Ramos (cell line): ENCODE results near the gene RMDN2.
"Not testable (repeated sequence)": the region's sequence is repeated elsewhere in the genome, so short reads cannot be mapped to it uniquely, and the experiment has no call there.

Experiments used
- in situ Hi-C: fragments of 300-500 bp; cut with MboI; formaldehyde crosslinking; loops from one replicate; pipeline ENCODE4 v1.14.3; 2022; ENCODE audit warnings: low sequenced_read_pairs; ENCODE audit not compliant: unreplicated experiment

RMDN2 gene

DNA sequence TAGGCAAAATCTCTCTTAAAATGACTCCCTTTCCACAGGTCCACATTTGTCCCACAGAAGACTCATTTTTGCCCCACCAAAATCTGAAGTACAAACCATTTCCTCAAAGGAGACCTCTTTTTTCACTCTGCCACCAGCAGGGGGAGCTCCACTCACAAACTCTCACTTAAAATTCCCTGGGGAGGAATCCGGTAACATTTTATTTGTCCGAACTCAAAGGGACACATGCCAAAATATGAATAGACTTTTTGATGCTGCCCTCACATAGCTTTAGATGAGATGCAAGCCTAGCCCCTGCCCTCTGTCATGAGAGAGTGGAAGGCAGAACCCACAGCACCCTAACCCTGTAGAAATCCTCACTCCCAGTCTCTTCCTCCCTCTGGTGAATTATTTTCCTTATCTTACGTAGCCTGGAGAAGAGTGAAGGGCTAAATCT is 57.1 kb downstream of the RMDN2 start:
- in situ Hi-C loops: loop anchor here (10.0 kb wide), 1 partner anchor 533 kb away; no protein-coding TSS in a partner anchor

DNA sequence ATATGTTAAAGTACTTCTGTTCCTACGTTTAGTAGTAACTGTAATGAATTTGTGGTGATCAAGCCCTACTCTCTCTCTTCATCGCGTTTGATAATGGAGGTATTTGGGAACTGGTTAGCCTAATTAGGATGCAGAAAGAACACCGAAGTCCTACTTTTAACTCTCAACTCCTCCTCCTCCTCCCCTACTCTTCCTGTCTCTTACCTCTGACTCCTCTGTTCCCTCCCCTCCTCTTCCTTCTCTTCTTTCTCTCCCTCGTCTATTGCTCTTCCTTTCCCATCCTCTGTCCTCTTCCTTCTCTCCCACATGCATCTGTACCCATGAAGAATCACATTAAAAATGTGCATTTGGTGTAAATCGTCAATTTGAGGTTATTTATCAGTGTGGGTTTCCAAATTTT is 57.8 kb downstream of the RMDN2 start:
- in situ Hi-C loops: loop anchor here (10.0 kb wide), 1 partner anchor 532 kb away; no protein-coding TSS in a partner anchor

DNA sequence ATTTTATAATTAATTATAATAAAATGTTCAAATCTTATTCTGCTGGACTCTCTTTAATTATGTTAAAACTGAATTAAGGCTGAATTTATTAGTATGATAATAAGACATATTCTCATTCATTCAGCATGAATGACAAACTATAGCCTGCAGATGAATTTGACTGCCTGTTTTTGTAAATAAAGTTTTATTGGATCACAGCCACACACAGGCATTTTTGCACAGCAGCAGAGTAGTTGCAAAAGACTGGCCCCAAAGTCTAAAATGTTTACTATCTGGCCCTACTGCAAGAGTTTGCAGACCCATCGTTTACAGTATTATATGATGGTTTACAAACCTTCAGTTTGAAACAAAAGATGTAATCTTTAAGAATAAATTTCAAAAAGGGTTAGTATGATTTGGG is 58.6 kb downstream of the RMDN2 start:
- in situ Hi-C loops: loop anchor here (10.0 kb wide), 1 partner anchor 531 kb away; no protein-coding TSS in a partner anchor

- in situ Hi-C loops: loop anchor here (10.0 kb wide), 1 partner anchor 531 kb away; no protein-coding TSS in a partner anchor
Measured at GRCh38 chr2:37984176-37984575, 59.1 kb downstream of the RMDN2 start.

DNA sequence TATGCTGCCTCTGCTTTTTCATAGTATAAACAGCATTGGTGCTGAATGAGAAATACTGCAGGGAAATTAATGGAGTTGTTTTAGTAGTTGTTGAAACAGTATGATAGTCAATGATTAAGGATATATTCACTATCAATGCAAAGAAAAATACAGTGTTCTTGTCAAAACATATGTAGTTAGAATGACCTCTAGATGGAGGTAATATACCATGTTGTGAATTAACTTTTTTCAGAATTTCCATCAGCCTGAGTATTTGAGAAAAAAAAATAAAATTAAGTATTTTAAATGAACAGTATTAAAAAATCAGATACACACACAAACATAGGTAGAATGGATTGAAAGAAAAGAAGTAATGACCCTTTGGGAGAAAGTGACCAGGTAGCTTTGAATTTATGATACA is 59.5 kb downstream of the RMDN2 start:
- in situ Hi-C loops: loop anchor here (10.0 kb wide), 1 partner anchor 530 kb away; no protein-coding TSS in a partner anchor

DNA sequence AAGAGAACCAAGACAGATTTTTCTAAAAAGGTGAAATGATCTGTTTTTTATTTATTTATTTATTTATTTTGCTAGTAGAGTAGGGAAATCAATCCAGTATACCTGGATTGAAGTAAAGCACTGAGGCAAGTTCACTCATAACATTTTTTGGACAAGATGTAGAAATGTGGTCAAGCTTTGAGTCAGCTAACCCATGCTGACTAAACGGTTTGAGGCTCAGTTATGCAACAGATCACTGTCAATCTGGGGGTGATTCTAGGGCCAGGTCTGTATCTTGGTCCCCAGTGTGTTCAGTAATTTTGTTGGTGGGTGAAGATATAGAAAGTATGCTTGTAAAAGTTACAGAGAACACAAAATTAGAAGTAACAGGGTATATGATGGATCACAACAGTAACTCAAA is 60.2 kb downstream of the RMDN2 start:
- in situ Hi-C loops: loop anchor here (10.0 kb wide), 1 partner anchor 529 kb away; no protein-coding TSS in a partner anchor

DNA sequence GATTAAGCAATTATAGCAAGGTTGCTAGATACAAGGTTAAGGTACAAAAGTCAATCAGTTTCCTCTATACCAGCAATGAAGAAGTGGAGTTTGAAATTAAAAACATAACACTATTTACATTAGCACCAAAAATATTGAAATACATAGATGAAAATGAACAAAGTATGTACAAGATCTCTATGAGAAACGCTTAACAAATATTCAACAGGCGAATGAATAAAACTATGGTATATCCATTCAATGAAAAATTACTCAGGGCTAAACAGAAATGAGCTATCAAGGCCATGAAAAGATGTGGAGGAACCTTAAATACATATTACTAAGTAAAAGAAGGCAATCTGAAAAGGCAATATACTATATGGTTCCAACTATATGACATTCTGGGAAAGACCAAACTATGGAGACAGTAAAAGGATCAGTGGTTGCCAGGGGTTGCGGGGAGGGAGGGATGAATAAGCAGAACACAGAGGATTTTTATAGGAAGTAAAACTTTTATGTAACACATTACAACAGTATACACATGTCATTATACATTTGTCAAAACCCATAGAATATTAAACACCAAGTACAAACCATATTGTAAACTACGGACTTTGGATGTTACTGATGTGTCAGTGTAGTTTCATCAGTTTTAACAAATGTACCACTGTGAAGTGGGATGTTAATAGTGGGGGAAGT is 62.1 kb downstream of the RMDN2 start:
- in situ Hi-C loops: loop anchor here (10.0 kb wide), 1 partner anchor 528 kb away; no protein-coding TSS in a partner anchor

DNA sequence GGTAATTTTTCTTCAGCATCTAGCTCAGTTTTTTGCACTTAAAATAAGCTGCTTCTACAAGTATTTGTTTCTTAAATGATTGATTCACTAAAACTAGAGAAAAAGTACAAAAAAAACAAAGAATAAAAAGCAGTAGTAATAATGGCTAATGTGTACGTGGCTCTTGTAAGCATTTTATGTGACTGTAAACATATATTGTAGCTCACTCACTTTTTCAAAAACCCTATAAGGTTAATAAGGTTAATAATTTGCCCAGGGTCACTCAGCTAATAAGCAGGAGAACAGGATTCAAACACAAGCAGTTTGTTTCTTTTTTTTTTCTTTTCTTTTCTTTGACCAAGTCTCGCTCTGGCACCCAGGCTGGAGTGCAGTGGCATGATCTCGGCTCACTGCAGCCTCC is 67.5 kb downstream of the RMDN2 start:
- in situ Hi-C loops: no loop called here

- in situ Hi-C loops: no loop called here
Measured at GRCh38 chr2:37993143-37993542, 68.1 kb downstream of the RMDN2 start.

DNA sequence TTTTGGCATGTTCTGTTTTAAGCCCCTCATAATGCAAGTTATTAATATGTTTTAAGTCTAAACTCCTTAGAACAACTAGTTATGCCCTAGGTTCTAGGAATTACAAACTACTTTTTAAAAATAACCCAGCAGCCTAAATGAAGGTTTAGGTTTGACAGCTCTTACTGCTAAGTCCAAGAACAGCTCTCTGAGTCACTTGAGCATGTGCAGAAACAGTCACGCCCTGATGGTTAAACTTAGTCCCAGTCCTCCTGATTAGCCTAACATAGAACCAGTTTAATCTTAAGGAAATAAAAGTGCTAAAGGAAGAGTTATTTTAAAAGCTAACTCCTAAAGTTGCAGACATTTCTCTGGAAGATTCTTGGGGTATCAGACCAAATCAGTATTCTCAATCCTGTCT is 72.5 kb downstream of the RMDN2 start:
- in situ Hi-C loops: no loop called here

- in situ Hi-C loops: no loop called here
Measured at GRCh38 chr2:38000485-38001222, 75.6 kb downstream of the RMDN2 start.

DNA sequence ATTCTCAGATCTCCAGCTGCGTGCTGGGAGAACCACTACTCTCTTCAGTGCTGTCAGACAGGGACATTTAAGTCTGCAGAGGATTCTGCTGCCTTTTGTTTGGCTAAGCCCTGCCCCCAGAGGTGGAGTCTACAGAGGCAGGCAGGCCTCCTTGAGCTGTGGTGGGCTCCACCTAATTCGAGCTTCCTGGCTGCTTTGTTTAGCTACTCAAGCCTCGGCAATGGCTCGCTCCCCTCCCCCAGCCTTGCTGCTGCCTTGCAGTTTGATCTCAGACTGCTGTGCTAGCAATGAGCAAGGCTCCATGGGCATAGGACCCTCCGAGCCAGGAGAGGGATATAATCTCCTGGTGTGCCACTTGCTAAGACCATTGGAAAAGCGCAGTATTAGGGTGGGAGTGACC is 85.1 kb downstream of the RMDN2 start:
- in situ Hi-C loops: not testable (repeated sequence)

GRCh38 chr2:38010995-38011394 is 85.9 kb downstream of the RMDN2 start:
- in situ Hi-C loops: no loop called here

- in situ Hi-C loops: no loop called here
Measured at GRCh38 chr2:38013158-38013752, 88.2 kb downstream of the RMDN2 start.

- in situ Hi-C loops: no loop called here
Measured at GRCh38 chr2:38016219-38016618, 91.1 kb downstream of the RMDN2 start.

- in situ Hi-C loops: no loop called here
Measured at GRCh38 chr2:38017836-38018235, 92.7 kb downstream of the RMDN2 start.

- in situ Hi-C loops: not testable (repeated sequence)
Measured at GRCh38 chr2:38020359-38021069, 95.4 kb downstream of the RMDN2 start.

GRCh38 chr2:38021589-38021988 is 96.5 kb downstream of the RMDN2 start:
- in situ Hi-C loops: no loop called here

DNA sequence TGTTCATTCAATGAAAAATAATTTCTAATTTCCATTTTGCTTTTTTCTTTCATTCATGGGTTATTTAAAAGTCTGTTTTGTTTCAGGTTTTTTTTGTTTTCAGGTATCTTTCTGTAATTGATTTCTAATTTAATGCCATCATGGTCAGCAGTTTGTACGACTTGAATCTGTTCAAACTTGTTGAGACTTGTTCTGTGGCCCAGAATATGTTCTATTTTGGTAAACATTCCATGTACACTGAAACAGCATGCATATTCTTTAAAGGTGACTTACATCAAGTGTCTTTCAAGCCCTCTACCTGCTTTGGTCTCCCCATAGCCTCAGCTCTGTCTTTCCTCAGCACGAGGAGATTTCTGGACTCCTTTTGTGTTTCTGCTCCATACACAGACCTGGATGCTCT is 101.8 kb downstream of the RMDN2 start:
- in situ Hi-C loops: no loop called here

DNA sequence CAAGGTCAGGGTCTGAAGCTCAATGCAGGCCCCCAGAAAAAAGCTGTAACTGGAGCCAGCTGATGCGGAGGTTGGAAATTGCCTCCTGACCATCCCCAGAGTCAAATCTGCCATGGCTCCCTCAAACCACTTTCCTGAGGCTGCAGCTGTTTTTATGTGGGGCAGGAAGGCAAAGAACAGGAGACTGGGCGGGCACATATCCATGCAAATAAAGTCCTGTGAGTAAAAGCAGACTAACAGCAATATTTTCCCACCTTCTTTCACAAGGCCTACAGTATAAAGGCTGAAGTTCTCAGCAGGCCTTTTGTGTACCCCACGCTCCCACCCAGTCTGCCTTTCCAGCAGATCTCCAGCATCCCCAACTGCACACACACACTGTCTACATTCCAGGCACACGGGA is 103.7 kb downstream of the RMDN2 start:
- in situ Hi-C loops: no loop called here
